Activated T-helper 1 cell treated with anti-CD3 and anti-CD28 coated beads, Interleukin-12 subunit alpha, Interleukin-12 subunit beta, Interleukin-2, Interleukin-4 antibody, amounts not matched to agents 30 ng/mL and 10 ng/mL and 1 ng/mL, durations not matched to agents 14 hours and 24 hours and 36 hours (primary cell): ENCODE measurements around the gene ZC3H15. TPM values are rescaled to one million over a fixed set of nuclear protein-coding genes. Genes with fewer than 3 reads are reported as not detected.

Experiments used
- total RNA-seq: library from RNA; stranded (reverse); gene quantifications from 2 replicates; pipeline ENCODE4 v1.2.3, GENCODE V29; 2022

Gene ZC3H15
- total RNA-seq, 1 donor from 2014 or later = 107 TPM

Other genes with a start within 250 kb of the ZC3H15 start
- 8.4 and 8.7 TPM in 2 replicates for gene ITGAV, start 103.8 kb downstream of the ZC3H15 start, total RNA-seq
- 0.73 and 1.3 TPM in 2 replicates for gene FAM171B, start 207.8 kb downstream of the ZC3H15 start, total RNA-seq